C4-2B (cell line): ENCODE measurements around the gene FAM174C.

Experiments
- CTCF ChIP-seq: fragments of 450-650 bp; conservative IDR thresholded peaks from 2 replicates; pipeline ENCODE4 v1.5.1; 2017; ENCODE audit warnings: mild to moderate bottlenecking
- ZFX ChIP-seq: fragments of 450-650 bp; IDR thresholded peaks from 2 replicates; pipeline ENCODE4 v1.6.1; 2017

DNA sequence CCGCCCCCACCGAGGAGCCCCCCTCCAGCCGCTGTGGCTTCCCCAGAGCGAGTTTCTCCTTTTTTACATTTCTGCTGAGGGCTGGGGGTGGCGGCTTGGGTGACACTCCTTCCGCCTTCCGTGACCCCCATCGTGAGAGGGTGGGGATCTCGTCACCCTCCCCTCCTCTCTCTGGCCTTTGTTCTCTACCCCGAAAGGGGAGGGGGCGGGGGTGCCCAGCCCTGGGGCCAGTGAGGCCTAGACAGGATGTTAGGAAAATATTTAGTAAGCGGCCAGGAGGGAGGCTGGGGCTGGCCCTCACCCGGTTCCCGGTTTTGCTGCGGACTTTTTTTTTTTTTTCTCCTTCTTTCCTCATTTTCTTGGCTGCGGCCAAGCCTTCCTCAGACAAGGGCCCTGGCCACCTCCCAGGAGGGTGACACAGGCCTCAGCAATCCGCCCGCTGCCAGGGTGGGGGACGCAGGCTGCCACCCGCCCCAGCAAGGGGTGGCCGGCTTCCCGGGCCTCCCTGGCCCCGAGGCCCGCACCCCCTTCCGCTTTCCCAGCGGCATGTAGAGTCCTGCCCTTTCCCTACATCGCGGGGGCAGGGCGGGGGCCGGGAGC, 23.0 kb upstream of the FAM174C start:
- TF ChIP-seq CTCF (no peak), ZFX (no peak)
